NCI-H446 (cell line): ENCODE measurements around the gene ABCB9.
A peak's percentile ranks its signal among the peaks of the same experiment; 100 is the strongest.
"Not testable (repeated sequence)": the region's sequence is repeated elsewhere in the genome, so short reads cannot be mapped to it uniquely, and the experiment has no call there.

ENCODE experiments used
- DNase-seq, 2 experiments: peaks; one replicate each; lab custom pipeline; 2025; lab: John Stamatoyannopoulos, UW

ABCB9 gene

DNA sequence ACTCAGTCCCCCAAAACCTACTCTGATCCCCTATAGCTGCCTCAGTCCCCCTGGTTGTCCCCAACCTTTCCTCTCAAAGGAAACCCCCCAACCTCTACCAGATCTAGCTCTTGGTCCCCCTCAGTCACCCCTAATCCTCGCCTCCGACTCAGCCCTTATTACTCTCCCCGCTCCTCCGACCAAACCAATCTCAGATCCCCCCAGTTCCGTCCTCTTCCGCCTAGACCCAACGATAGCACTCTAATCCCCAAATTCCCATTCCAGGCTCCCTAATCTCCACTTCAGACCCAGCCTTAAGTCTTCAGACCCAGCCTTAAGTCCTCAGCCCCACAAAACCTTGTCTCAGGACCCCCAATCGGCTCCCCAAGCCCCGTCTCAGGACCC, 71.0 kb downstream of the ABCB9 start:
- DNase-seq = no peak

DNA sequence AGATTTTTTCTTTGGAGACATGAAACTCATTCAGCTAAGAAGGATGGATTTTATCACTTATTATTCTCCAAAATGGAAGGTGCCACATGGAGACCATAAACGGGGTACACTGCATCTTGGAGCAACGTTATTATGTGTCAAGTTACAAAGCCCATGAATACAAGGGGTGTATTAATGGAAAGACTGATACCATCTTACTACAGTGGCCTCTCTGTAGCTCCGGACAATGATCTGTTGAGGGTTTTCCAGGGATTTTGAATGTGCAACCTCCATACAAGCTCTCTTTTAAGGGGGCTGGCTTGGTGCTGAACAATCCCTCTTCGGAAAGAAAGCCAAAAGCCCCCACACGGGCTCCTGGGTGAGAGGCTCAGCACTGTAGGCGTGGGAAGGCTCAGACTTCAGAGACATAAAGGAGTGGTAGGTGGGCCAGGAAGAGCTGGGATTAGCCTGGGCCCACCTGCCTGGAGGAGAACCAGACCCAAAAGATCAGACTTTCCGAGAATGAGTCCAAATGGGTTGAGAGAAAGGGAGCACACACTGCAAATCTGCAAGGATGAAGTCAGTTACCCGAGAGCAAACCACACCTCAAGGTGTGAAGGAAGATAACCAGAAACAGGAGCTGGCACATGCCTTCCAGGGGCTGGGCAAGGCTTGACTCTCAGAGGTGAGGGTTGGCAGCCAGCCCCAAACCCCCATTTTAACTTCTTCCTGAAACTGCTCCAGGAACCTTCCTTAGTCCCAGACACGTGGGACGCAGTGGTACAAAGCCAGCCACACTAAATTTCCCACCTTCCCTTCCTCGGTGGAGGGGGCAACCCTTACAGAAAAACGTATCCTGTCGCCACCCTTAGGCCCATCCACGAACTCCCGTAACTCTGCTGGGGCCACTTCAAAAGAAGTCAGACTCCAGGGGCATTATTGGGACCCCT, 71.8 kb downstream of the ABCB9 start:
- no peak for DNase-seq

DNA sequence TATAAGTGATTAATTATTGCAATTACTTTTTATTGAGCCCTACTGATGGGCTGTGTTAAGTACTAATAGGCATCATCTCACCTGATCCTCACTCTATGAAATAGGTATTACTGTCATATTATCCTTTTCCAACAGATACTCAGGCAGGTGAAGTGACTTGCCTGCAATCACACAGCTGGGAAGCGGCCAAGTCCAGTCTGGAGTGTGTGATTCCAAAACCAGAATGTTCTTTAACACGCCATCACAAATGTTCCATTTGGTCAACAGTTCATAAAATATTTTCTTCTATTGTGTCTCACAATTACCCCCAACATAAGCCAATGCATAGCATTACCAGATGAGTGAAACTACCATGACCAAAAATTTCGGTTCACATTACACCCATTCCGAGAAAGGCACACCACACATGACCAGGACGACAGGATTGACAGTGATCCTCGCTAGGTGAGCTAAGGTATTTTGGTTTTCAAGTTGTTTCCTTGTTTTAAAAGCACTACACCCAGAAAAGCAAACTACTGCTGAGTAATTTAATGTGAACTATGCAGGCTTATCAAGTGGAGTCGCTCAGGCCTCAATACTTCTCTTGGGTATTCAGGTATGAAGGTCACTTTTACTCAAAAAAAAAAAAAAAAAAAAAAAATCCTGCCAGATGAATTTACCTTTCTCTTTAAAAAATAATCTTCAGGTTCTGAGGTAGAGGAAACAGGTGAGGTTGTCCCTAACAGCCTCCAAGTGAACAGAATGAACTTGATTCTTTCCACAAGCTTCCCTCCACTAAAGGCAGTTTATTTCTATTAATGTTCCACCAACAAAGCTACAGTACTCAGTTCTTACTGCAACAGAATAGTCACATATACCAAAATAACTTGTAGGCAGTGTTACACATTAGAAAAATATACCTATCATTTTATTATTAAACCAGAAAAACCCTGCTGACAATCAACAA, 72.8 kb downstream of the ABCB9 start:
- DNase-seq = no peak

DNA sequence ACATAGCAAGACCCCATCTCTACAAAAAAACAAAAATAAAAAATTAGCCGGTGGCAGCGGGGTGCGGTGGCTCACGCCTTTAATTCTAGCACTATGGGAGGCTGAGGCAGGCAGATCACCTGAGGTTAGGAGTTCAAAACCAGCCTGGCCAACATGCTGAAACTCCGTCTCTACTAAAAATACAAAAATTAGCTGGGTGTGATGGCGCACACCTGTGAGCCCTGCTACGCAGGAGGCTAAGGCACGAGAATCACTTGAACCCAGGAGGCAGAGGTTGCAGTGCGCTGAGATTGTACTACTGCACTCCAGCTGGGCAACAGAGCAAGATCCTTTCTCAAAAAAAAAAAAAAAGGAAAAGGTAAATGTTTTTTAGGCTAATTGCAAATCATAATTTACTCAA, 73.5 kb downstream of the ABCB9 start:
- not testable (repeated sequence) for DNase-seq

DNA sequence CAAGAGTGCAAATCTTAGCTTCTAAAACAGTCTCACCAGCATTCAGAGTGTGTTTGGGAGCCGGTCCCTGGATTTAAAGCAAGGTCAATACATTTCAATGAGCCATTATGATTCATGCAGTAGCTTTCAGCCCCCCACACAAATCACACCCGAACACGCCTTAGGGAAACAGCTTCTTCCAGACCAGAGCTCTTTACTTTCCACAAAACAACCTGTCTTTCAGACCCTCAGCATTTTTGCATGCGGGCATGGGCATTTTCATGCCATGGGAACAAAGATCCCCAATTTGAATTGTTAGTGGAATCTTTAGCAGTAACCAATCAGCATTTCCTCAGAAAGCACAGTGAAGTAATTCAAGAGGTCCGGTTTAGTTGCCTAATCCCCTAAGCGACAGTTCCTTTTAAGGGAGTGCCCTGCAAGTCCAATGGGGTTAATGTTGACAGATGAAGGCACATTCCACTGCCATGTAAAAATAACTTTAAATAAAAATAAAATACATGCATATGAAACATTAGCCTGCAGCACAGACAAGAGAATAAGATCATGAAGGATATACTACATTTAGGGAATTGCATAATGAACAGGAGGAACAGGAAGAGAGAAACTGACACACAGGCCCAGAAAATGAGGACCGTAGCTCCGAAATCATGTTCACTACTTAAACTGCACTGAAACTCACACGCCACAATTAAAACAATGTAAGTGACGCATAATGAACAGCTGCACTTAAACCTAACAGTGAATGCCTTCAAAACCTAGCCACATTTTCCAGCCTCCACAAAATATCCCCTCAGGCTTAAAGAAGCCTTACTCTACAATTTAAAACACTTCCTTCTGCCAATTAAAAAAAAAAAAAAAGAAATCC, 74.4 kb downstream of the ABCB9 start:
- DNase-seq = no peak

DNA sequence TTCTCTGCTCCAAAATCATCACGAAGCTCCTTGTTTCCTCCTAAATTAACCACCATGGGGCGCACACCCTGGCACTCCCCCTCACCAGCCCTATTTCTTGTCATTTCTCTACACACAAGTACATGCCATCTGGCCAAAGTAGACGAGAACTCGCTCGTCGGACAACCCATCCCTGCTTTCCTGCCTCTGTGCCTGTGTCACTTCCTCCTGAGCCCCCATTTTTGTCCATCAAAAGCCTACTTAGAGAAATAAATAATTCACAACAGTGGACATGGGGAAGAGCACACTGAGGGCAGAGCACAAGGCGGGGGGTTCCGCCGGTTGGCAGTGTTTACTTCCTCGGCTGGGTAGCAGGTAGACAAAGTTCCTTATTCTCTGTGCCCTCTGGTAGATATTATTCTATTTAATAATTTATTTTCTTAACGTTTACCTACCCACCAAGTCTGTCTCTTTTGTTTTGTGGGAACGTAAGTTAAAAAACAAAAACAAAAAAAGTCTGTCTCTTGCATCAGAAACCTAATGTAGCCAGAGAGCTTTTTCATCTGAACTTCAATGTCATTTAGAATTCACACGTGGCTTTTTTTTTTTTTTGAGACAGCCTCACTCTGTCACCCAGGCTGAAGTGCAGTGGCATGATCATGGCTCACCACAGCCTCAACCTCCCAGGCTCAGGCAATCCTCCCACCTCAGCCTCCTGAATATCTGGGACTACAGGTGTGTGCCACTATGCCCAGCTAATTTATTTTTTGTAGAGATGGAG, 76.3 kb downstream of the ABCB9 start:
- no peak for DNase-seq

DNA sequence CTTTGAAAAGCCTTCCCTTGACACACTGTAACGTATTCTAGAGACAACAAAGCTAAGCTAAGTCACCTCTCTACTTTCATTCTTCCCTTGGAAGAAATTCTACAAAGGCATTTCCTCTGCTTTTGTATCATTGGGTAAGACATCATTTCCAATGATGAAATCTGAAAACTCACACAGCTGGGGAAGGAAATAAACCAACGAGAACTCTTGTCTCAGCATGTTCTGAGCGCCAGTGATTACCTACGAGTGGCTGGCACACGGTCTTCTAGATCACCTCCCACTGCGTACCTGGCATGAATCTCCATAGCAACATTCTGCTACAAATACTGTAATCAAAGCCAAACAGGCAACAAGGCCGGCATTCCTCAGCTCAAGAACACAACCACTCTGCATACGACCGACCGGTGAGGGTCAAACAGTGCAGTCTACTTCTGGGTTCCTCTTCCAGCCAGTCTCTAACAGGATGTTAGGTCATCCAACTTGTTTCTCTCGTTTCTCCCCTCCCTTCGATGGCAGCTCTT, 78.0 kb downstream of the ABCB9 start:
- DNase-seq = no peak

DNA sequence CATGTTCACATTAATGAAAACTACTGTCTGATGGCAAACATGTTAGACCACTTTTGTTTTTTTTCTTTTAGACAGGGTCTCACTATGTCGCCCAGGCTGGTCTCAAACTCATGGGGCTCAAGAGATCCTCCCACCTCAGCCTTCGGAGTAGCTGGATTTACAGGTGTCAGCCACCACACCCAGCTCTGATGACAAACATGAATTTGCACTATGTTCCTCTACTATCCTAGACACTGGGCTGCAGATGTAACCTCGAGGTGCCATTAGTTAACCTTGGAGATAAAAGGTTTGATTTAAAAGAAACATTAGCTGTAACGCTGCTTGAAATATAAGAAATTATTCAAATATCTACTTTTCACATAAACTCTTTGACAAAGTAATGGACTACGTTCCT, 78.4 kb downstream of the ABCB9 start:
- DNase-seq = no peak

DNA sequence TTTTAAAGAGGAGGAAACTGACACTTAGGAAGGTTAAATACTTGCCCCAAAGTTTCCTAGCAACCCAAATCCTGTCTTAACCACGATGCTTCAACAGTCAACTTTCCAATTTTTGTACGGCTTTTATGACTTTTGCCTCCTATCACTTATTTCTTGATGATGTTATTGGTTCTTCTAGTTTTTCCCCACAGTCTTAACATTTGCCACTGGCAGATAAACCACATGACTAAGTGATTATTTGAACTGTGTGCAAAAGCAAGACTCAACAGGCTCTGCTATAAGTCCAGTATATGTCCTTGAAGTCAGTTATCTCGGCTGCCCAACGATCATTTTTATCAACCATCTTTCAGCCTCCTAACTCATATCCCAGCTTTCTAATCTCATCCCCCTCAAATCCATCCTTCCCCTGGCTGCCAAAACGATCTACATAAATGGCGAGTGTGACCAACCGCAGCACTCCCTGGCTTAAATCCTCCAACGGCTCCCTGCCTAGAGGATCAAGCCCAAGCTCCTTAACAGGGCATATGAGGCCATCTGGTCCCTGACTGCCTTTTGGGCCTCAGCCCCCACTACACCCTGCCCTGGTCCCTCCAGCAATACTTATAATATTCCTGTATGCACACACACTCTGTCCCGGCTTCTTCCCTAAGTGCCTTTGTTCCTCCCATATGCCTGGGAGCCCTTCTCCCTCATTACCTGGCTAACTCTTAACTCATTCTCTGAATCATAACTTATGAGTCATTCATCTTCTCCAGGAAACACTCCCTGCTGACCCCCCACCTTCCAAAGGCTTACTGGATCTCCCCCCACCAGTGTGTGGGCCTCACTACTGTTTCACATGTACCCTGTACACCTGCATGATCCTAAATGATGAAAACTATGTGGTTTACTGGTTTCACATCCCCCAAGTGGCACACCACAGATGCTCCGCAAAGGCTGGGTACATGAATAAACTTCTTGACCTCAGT, 79.1 kb downstream of the ABCB9 start:
- DNase-seq = no peak

DNA sequence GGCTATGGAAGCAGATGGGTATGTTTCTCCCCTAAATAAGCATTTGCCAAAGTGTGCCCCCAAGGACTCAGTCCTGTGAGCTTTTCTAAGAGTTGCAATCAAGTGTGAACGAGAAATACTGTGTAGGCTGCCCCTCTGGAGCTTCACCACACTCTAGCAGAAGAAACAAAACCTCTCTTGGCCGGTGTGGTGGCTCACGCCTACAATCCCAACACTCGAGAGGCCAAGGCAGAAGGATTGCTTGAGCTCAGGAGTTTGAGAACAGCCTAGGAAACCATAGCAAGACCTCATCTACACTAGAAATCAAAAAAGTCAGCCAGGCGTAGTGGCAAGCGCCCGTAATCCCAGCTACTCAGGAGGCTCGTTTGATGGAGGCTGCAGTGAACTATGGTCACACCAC, 80.1 kb downstream of the ABCB9 start:
- no peak for DNase-seq

DNA sequence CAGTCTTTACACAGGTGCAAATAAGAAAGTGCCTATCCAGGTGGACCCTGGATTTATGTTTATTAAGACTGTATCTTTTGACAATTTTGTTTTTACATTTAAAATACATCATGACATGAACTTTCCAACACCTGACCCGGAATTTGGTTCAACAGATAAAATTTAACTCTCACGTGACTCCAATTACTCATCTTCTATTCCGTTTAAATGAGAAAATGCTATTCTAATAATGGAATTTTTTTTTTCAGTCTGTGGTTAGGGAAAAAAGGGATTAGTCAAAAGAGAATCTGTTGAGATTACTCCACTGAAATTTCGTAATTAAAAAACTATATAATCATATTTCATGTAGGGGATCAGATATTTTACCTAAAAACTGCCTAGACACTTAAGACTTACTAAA, 81.4 kb downstream of the ABCB9 start:
- no peak for DNase-seq

DNA sequence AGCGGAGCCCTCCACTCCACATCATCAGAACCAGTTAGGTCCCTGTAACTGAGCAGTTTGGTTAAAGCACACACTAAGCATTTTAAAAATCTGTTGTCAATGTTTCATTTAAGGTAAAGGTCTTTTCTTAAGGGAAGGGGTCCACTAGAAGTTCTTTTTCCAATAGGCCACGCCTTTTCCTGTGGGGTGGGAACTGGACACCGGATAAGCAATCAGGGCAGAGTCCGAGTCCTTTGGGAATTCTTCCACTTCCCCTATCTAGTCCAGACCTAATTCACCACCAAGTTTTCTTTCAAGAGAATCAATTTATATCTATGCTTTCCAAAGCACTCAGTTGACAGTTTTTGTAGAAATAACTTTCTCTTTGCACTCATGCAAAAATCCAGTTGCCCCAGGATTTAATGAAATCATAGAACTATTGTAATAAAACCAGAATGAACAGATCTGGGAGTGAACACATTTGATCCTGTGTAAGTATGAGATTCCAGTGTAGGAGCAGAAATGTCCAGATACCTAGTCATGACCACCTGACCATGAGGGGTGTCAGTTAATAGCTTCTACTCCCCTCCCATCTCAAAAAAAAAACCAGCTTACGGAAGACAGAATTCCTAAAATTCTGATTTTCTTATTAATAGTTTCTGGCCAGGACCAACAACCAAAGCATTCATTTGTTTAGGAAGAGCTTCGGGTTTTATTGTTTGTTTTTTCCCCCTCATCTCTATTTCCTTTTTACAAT, 82.0 kb downstream of the ABCB9 start:
- DNase-seq = no peak

DNA sequence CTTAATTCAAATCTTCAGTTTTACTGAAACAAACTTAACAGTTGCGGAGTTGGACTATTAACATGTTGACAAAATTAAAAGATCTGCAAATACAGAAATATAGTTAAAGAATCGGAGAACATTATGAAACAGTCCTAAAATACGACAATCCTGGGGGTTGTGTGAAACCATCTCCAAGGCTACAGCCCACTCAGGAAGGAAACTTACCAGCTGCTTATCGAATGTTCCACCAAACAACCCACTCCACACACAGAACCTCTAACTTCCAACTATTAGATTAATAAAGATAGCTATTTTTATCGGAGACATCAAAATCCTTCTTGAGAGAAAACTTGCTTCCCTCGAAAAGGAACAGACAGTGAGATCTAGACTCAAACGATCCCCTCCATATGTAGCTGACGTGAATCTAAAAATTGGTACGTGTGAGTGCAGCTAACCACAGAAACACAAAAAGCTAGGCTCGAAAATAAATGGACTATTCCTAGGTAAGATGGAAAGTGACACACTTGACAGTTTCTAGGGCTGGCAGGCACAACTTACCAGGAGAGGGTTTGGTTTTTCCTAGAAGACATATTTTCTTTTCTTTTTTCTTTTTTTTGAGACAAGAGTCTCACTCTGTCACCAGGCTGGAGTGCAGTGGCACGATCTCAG, 83.2 kb downstream of the ABCB9 start:
- no peak for DNase-seq

DNA sequence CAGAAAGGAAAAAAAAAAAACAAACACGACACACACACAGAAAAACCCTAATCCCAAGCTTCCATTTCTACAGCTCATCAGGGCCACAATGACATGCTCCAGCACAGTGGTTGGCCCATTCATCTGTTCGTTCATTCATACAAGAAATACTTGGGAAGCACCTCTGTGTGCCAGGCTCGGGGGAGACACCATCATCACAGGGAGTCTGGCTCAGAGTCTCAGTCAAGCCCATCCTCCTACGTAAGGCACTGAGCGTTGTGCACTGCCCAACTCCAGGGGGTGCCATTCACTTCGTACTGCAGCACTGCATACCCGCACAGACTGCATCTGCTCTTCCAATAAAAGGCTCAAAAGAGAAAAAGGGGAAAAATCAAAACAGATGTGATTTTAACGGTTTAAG, 85.6 kb downstream of the ABCB9 start:
- peak; percentile 22 to 60 for DNase-seq

DNA sequence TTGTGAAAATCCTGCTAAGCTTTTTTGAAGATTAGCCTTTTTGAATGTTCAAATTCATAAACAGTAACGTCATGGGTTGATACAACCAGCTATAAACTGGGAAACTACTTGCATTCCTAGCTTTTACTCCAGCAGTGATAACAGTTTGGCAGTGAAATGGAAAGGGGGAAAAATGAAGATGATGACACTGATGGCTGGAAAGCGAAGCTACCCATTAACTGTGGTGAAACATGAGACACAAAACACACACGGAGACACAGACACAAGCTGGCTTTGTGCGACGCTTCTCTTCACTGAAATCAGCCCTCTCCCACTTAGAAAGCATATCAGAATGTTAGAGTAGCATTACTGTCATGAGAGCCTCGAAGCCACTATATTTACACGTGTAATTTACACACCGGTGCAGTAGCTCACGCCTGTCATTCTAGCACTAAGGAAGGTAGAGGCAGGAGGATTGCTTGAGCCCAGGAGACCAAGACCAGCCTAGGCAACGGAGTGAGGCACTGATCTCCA, 86.1 kb downstream of the ABCB9 start:
- DNase-seq = no peak
